HG03064 (cell line): ENCODE measurements around the gene KIF3B.
"Not testable (repeated sequence)": the region's sequence is repeated elsewhere in the genome, so short reads cannot be mapped to it uniquely, and the experiment has no call there.

Source experiments
- ATAC-seq: cut with Tn5 transposase; IDR thresholded peaks from one replicate; pipeline ENCODE4 v1.9.1; 2021; ENCODE audit warnings: low read depth; ENCODE audit not compliant: unreplicated experiment

The KIF3B gene

GRCh38 chr20:32380037-32380436 is 102.6 kb downstream of the KIF3B start:
- ATAC-seq, result not testable (repeated sequence)

GRCh38 chr20:32380745-32381144 is 103.3 kb downstream of the KIF3B start:
- ATAC-seq, result no peak

GRCh38 chr20:32382102-32382950 is 104.9 kb downstream of the KIF3B start:
- no peak for ATAC-seq

GRCh38 chr20:32383441-32383840 is 106.0 kb downstream of the KIF3B start:
- ATAC-seq, result not testable (repeated sequence)
